ENCODE results near the gene PACS2.

Gene PACS2

GRCh38 chr14:105383083-105383730, 68.7 kb downstream of the PACS2 start:
- TF ChIP-seq CTCF (IDR thresholded peaks at IDR 0.05; ENCODE audit: low read depth, low read length, missing control alignments) = no peak
- H3K27ac ChIP-seq = no peak overlapping the region
- H3K4me3 ChIP-seq (ENCODE audit: low read depth, low read length) = no peak overlapping the region
- peaks cover 3% of the 10 kb centered on the region for H3K36me3 ChIP-seq (replicated peaks)
- DNase-seq = no peak
- H3K27me3 ChIP-seq (replicated peaks) = no peaks in the 10 kb centered on the region
- in situ Hi-C loops (cut with HindIII; ENCODE audit: low pct_ligation_motif_present, low sequenced_read_pairs) = no loop called here

GRCh38 chr14:105384041-105384557, 69.6 kb downstream of the PACS2 start:
- peaks cover 3% of the 10 kb centered on the region for H3K36me3 ChIP-seq (replicated peaks)
- no peak for DNase-seq
- no peaks in the 10 kb centered on the region for H3K27me3 ChIP-seq (replicated peaks)
- H3K27ac ChIP-seq = no peak overlapping the region
- in situ Hi-C loops (cut with HindIII; ENCODE audit: low pct_ligation_motif_present, low sequenced_read_pairs) = no loop called here
- no peak for TF ChIP-seq CTCF (IDR thresholded peaks at IDR 0.05; ENCODE audit: low read depth, low read length, missing control alignments)
- no peak overlapping the region for H3K4me3 ChIP-seq (ENCODE audit: low read depth, low read length)

GRCh38 chr14:105384605-105385321, 70.2 kb downstream of the PACS2 start:
- DNase-seq = no peak
- H3K4me3 ChIP-seq (ENCODE audit: low read depth, low read length) = no peak overlapping the region
- TF ChIP-seq CTCF (IDR thresholded peaks at IDR 0.05; ENCODE audit: low read depth, low read length, missing control alignments) = no peak
- no peak overlapping the region for H3K27ac ChIP-seq
- H3K27me3 ChIP-seq (replicated peaks) = no peaks in the 10 kb centered on the region
- in situ Hi-C loops (cut with HindIII; ENCODE audit: low pct_ligation_motif_present, low sequenced_read_pairs) = no loop called here
- peaks cover 3% of the 10 kb centered on the region for H3K36me3 ChIP-seq (replicated peaks)

GRCh38 chr14:105385322-105385637, 70.7 kb downstream of the PACS2 start:
- peaks cover 3% of the 10 kb centered on the region for H3K36me3 ChIP-seq (replicated peaks)
- TF ChIP-seq CTCF (IDR thresholded peaks at IDR 0.05; ENCODE audit: low read depth, low read length, missing control alignments) = no peak
- in situ Hi-C loops (cut with HindIII; ENCODE audit: low pct_ligation_motif_present, low sequenced_read_pairs) = no loop called here

GRCh38 chr14:105385698-105386365, 71.3 kb downstream of the PACS2 start:
- no peak for DNase-seq
- Histone ChIP-seq H3K36me3 (replicated peaks) (peaks cover 3% of the 10 kb centered on the region), H3K4me3 (ENCODE audit: low read depth, low read length) (no peak overlapping the region), H3K27me3 (replicated peaks) (no peaks in the 10 kb centered on the region), H3K27ac (no peak overlapping the region)
- no peak for TF ChIP-seq CTCF (IDR thresholded peaks at IDR 0.05; ENCODE audit: low read depth, low read length, missing control alignments)
- in situ Hi-C loops (cut with HindIII; ENCODE audit: low pct_ligation_motif_present, low sequenced_read_pairs) = no loop called here

More at GRCh38 chr14:105385322-105385637, 70.7 kb downstream of the PACS2 start:
- no peak for DNase-seq
- Histone ChIP-seq H3K27ac (no peak overlapping the region), H3K27me3 (replicated peaks) (no peaks in the 10 kb centered on the region), H3K4me3 (ENCODE audit: low read depth, low read length) (no peak overlapping the region)

Measured in brain microvascular endothelial cell (primary cell).